GM21528 (cell line): ENCODE measurements around the gene PPM1F.
"Not testable (repeated sequence)": the region's sequence is repeated elsewhere in the genome, so short reads cannot be mapped to it uniquely, and the experiment has no call there.

ENCODE experiments used
- ATAC-seq: cut with Tn5 transposase; IDR thresholded peaks from one replicate; pipeline ENCODE4 v1.9.1; 2021; ENCODE audit warnings: mild to moderate bottlenecking, moderate library complexity; ENCODE audit not compliant: unreplicated experiment, low FRiP score

Gene PPM1F

GRCh38 chr22:21943571-21944448, 8.8 kb downstream of the PPM1F start:
- ATAC-seq = no peak

GRCh38 chr22:21942407-21943343, 10.0 kb downstream of the PPM1F start:
- no peak for ATAC-seq

DNA sequence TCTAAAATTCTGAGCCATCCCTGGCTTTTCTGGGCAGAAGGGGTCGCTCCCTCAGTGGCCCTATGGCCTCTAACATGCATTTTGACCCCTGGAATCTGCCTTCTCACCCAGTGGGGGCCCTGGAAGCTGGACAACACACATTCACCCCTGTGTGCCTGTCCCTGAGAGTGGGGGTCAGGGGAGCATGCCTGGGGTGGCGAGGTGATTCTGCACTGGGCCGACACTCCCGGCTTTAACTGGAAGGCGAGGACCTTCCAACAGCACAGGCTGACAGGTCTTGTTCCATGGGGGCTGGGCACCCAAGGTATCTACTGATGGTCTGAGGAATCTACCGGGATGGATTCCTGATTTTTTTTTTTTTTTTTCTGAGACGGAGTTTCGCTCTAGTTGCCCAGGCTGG, 10.7 kb downstream of the PPM1F start:
- ATAC-seq = no peak

DNA sequence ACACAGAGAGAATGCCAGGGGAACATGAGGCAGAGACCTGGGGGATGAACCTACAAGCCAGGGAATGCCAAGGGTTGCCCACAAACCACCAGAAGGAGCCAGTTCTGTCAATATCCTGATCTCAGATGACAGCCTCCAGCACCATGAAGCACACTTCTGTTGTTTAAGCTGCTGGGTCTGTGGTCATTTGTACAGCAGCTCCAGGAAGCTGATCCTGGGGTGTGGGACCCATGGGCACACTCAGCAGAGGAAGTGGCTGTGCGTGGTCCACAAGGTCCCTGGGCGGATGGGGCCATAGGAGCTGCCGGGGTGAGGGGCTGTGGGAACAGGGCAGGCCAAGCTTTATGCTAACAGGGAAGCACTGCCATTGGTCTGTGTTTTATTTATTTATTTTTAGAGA, 12.1 kb downstream of the PPM1F start:
- ATAC-seq = no peak

GRCh38 chr22:21939935-21940334, 12.7 kb downstream of the PPM1F start:
- not testable (repeated sequence) for ATAC-seq

DNA sequence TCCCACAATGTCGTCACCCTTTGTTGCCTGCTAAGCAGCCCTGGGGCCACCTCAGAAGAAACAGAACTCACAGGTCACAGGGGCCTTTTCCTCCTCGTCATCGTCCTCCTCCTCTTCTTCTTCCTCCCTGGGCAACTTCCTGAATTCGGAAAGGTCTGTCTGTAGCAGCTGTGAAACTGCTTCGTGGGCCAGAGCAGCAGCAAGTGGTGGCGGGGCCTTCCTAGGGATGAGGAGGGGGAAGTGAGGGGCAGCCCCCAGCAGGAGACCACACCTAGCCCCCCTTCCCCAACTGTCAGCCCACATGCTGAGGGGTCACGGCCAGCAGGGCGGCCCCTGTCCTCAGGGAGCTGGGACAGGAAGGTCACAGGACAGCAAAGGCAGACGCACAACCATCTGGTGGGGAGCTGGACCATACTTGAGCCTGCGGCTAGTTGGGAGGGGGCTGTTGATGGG, 13.2 kb downstream of the PPM1F start:
- no peak for ATAC-seq

DNA sequence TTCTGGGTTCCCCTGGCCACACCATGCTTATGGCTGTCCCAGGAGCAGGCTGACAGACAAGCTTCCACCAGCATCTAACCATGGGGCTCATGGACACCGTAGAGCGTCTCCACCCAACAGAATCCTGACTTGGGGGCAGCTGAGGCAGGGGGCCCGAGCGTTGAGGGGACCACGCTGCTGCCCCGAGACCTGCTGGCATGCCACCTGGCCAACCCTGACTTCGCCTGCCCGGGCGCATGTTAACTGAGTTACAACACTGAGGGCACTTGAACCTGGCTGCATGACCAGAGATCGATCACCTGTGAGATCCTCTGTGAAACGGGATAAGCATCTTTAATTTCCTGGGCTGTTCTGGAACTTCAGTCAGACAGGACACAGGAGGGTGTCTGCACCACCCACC, 13.7 kb downstream of the PPM1F start:
- no peak for ATAC-seq

GRCh38 chr22:21938071-21938822, 14.4 kb downstream of the PPM1F start:
- no peak for ATAC-seq

DNA sequence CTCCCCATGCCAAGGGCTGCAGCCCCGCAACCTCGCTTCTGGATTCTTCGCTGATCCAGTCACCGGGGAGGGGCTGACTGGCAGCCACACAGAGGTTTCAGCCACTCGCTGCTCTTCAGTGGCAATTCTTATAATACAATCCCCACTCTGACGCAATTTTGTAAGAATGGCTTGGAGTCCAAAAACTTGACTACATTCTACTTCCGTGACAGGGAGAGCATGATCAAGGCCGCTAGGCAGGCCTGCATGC, 14.9 kb downstream of the PPM1F start:
- ATAC-seq = no peak

GRCh38 chr22:21937041-21937820, 15.4 kb downstream of the PPM1F start:
- no peak for ATAC-seq

DNA sequence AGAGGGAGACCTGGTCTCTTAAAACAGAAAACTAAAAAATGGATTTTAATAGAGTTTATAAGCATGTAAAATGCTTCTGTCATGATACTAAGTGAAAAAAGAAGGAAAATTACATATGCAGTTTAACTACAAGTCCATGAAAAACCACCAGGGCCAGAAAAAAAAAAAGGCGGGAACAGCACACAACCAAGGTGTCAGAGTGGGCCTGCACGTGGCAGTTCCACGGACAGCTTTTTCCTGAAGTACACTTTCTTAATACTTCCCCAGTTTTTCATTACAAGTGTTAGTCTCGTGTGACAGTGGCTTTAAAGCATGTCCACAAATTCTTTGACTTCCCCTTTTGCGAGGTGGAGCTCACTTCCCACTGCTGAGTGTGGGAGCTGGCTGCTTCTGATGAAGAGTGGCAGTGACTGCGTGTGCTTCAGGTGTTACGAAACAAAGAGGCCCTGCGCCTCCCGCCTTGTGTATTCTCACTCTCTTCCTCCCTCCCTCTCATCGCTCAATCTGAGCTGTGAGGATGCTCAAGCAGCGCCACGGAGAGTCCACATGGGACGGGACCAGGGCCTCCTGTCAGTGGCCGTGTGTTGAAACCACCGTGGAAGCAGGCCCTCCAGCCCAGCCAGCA, 16.4 kb downstream of the PPM1F start:
- no peak for ATAC-seq

- no peak for ATAC-seq
These were observed 18.7 kb downstream of the PPM1F start for GRCh38 chr22:21933910-21934309.

DNA sequence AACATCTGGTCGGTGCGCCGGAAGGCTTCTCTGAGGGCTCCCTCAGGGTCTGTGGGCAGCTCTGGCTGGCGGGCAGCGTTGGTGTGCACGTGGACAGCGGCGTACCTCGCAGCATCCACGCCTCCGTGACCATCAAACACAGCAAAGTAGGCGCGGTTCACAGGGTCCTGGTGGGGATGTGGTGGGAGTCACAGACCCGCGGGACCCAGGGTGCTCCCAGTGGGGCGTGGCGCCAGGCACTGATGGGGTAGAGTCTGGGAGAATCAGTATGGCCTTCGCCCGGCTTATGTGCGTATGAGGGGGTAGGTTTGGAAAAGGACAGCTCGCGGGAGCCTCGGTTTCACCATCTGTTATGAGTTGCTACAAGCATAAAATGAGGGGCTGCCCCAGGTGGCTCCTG, 19.2 kb downstream of the PPM1F start:
- no peak for ATAC-seq

DNA sequence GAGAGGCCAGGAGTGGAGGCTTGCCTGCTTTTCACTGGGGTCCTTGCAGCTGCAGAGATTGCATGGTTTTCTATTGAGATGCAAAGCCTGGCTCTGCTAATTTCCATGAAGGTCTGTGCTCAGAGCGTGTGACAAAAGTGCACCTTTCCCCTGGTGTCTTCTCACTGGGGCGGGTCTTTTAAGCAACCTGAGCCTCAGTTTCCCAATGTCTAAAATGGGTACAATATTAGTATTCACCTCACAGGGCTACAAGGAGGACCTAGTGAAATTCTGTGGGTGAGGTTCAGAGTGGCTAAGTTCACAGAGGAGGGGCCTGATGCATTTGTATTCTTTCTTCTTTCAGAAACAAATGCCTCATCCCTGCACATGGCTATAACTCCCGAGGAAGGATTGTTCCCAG, 20.3 kb downstream of the PPM1F start:
- ATAC-seq = no peak

- ATAC-seq = no peak
These were observed 21.6 kb downstream of the PPM1F start for GRCh38 chr22:21931056-21931455.

- no peak for ATAC-seq
These were observed 23.4 kb downstream of the PPM1F start for GRCh38 chr22:21929253-21929652.

DNA sequence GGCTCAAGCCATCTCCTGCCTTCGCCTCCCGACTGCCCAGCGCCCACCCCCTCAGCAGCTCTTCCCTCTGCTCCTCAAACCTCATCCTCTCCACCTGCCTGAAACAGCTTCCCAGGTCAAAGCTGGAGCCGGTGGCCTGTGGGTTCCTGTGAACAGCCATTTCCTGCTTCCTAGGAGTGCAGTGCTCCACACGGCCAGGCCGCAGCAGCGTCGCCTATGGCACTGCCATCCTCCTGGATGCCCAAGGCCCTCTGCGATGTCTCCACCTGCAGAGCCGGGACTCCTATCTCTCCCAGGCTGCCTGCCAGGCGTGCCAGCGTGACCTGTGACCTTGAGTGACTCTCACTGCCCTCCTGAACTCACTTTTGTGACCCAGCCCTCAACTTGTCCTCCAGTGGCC, 24.6 kb downstream of the PPM1F start:
- ATAC-seq = no peak

DNA sequence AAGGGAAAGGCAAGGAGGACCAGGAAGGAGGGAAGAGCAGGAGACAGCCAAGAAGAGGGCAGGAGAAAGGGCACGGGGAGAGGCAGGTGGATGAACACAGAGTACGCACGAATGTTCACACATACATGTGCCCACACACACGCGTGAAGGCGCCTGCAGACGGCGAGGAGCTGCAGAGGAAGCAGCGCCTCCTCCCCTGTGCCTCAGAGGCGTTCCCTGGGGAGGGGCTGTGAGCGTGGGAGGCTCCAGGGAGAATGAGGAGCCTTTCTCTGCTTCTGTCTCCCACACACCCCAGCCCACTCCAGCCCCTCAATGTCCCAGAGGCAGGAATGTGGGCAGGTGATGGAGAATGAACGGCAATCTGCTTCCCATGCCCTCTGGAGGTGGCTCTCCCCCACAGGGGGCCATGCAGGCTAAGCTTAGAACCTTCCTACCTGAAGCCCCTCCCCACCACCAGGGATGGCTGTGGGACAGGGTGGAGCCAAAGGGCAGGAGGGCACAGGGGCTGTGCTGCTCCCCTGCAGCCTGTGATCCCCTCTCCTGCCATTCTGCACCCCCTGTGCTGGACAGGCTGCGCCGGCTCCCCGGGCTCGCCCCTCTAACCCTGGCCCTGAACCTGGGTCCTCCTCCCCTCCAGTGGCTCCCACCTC, 25.3 kb downstream of the PPM1F start:
- ATAC-seq = no peak

GRCh38 chr22:21926728-21927127, 25.9 kb downstream of the PPM1F start:
- no peak for ATAC-seq
